Panc1 (cell line): ENCODE measurements around the gene NXPH2.

Experiments
- POLR2AphosphoS5 ChIP-seq: IDR thresholded peaks from 2 replicates; pipeline ENCODE4 v1.6.1; 2012; ENCODE audit warnings: mild to moderate bottlenecking, low read depth, low read length, moderate library complexity
- SIN3A ChIP-seq: IDR thresholded peaks from 2 replicates; pipeline ENCODE4 v1.6.1; 2012; ENCODE audit warnings: low read depth, mild to moderate bottlenecking, low read length, moderate library complexity, borderline replicate concordance; ENCODE audit not compliant: insufficient read depth
- TCF7L2 ChIP-seq: IDR thresholded peaks from 2 replicates; pipeline ENCODE4 v1.6.1; 2011; ENCODE audit warnings: mild to moderate bottlenecking, low read depth, low read length, inconsistent platforms
- TF ChIP-seq, protein P1 (sequence below): fragments of 450-650 bp; IDR thresholded peaks from 2 replicates; pipeline ENCODE4 v1.5.1; 2017; ENCODE audit warnings: mild to moderate bottlenecking
- TF ChIP-seq, protein P2 (sequence below), 2 experiments: IDR thresholded peaks; 2 replicates each; pipeline ENCODE4 v1.6.1; 2011 to 2012; ENCODE audit warnings: low read depth in 2 of 2, control low read depth in 1 of 2, low read length in 1 of 2, mild to moderate bottlenecking in 1 of 2, moderate library complexity in 1 of 2; ENCODE audit not compliant: insufficient read depth in 1 of 2

DNA sequence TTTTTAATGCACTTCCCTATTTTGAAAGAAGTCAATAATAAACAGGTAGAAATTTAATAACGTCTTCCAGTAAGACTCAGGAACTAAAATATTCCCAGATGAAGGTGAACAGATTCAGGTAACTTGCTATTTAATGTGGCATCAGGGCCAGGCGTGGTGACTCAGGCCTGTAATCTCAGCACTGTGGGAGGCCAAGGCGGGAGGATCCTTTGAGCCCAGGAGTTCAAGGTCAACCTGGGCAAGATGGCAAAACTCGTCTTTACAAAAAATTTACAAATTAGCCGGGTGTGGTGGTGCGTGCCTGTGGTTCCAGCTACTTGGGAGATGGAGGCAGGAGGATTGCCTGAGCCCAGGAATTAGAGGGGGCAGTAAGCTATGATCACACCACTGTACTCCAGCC lies 81.8 kb downstream of the NXPH2 start:
- TF ChIP-seq, protein P1, sequence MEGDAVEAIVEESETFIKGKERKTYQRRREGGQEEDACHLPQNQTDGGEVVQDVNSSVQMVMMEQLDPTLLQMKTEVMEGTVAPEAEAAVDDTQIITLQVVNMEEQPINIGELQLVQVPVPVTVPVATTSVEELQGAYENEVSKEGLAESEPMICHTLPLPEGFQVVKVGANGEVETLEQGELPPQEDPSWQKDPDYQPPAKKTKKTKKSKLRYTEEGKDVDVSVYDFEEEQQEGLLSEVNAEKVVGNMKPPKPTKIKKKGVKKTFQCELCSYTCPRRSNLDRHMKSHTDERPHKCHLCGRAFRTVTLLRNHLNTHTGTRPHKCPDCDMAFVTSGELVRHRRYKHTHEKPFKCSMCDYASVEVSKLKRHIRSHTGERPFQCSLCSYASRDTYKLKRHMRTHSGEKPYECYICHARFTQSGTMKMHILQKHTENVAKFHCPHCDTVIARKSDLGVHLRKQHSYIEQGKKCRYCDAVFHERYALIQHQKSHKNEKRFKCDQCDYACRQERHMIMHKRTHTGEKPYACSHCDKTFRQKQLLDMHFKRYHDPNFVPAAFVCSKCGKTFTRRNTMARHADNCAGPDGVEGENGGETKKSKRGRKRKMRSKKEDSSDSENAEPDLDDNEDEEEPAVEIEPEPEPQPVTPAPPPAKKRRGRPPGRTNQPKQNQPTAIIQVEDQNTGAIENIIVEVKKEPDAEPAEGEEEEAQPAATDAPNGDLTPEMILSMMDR: no peak
- TF ChIP-seq, protein P2, sequence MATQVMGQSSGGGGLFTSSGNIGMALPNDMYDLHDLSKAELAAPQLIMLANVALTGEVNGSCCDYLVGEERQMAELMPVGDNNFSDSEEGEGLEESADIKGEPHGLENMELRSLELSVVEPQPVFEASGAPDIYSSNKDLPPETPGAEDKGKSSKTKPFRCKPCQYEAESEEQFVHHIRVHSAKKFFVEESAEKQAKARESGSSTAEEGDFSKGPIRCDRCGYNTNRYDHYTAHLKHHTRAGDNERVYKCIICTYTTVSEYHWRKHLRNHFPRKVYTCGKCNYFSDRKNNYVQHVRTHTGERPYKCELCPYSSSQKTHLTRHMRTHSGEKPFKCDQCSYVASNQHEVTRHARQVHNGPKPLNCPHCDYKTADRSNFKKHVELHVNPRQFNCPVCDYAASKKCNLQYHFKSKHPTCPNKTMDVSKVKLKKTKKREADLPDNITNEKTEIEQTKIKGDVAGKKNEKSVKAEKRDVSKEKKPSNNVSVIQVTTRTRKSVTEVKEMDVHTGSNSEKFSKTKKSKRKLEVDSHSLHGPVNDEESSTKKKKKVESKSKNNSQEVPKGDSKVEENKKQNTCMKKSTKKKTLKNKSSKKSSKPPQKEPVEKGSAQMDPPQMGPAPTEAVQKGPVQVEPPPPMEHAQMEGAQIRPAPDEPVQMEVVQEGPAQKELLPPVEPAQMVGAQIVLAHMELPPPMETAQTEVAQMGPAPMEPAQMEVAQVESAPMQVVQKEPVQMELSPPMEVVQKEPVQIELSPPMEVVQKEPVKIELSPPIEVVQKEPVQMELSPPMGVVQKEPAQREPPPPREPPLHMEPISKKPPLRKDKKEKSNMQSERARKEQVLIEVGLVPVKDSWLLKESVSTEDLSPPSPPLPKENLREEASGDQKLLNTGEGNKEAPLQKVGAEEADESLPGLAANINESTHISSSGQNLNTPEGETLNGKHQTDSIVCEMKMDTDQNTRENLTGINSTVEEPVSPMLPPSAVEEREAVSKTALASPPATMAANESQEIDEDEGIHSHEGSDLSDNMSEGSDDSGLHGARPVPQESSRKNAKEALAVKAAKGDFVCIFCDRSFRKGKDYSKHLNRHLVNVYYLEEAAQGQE (IDR thresholded peaks at IDR 0.05; ENCODE audit: insufficient read depth in 1 of 2, low read depth in 2 of 2, low read length in 1 of 2): no peak
- TF ChIP-seq POLR2AphosphoS5 (no peak), SIN3A (no peak), TCF7L2 (no peak)
